Transverse colon (tissue), 4 donors: Measurements from ENCODE around the gene NRP1. TPM values are rescaled to one million over a fixed set of nuclear protein-coding genes. Genes with fewer than 3 reads are reported as not detected.

ENCODE experiments used
- DNase-seq: peaks from one replicate; pipeline ENCODE4 v3.0.0-alpha.2; 2019
- H3K27ac ChIP-seq, 4 donors: fragments of 200-600 bp; sonication (generic); 2 replicates each; pipeline ENCODE4 v1.5.1; 2016 to 2018; ENCODE audit warnings: inconsistent platforms in 4 of 4
- H3K27me3 ChIP-seq: fragments of 200-600 bp; sonication (generic); 2 replicates; pipeline ENCODE4 v1.5.1; 2017; ENCODE audit warnings: inconsistent platforms
- H3K36me3 ChIP-seq, 4 donors: fragments of 200-600 bp; sonication (generic); 2 replicates each; pipeline ENCODE4 v1.5.1; 2017 to 2019; ENCODE audit warnings: inconsistent platforms in 4 of 4
- H3K4me1 ChIP-seq, 4 donors: fragments of 200-600 bp; sonication (generic); 2 replicates each; pipeline ENCODE4 v1.5.1; 2017 to 2020; ENCODE audit warnings: inconsistent platforms in 4 of 4
- H3K4me3 ChIP-seq, 4 donors: fragments of 200-600 bp; sonication (generic); 1 replicate in 1 of 4; 2 replicates in 3 of 4; pipeline versions ENCODE4 v1.5.1 to v1.6.1; 2017 to 2019; ENCODE audit warnings: inconsistent platforms in 4 of 4
- H3K9me3 ChIP-seq, 2 donors: fragments of 200-600 bp; sonication (generic); 2 replicates each; pipeline ENCODE4 v1.5.1; 2017 to 2019; ENCODE audit warnings: inconsistent platforms in 2 of 2
- EP300 ChIP-seq: sonication (generic); formaldehyde crosslinking; IDR thresholded peaks from one replicate; pipeline ENCODE4 v1.6.1; 2017; ENCODE audit warnings: antibody characterized with exemption, low read depth
- POLR2A ChIP-seq: fragments of 450-650 bp; IDR thresholded peaks from one replicate; pipeline ENCODE4 v1.6.1; 2016; ENCODE audit warnings: antibody characterized with exemption, mild to moderate bottlenecking, moderate library complexity
- POLR2AphosphoS5 ChIP-seq, 3 donors: sonication (generic); formaldehyde crosslinking; IDR thresholded peaks; one replicate each; pipeline ENCODE4 v1.6.1; 2016; ENCODE audit warnings: antibody characterized with exemption in 3 of 3
- WGBS, 2 donors: methylation state at CpG; one replicate each; pipeline ENCODE4 v1.1.5; 2018; ENCODE audit warnings: low coverage in 1 of 2; 5-methylcytosine and 5-hydroxymethylcytosine counted together
- in situ Hi-C, 4 donors: fragments of 200-750 bp; cut with MboI; loops; one replicate each; pipeline versions ENCODE4 v1.15.0 to v1.15.1; 2017; ENCODE audit warnings: low sequenced_read_pairs in 3 of 4, low pct_ligation_motif_present in 1 of 4, low pct_unique_long_range_greater_than_20kb in 1 of 4
- intact Hi-C: fragments of 100-400 bp; cut with DNase I; formaldehyde crosslinking; loops from one replicate; pipeline ENCODE4 v1.15.1; 2023; ENCODE audit warnings: low total_unique reads
- total RNA-seq, 4 donors: library from RNA; depleted of rRNA; stranded (reverse); fragments of >200 nt; gene quantifications; one replicate each; pipeline ENCODE4 v1.1.0, GENCODE V29; 2016
- TF ChIP-seq, protein P1 (sequence below), 5 experiments: fragments of 200-600 bp in 3 of 5; fragments of 450-650 bp in 2 of 5; sonication (generic) in 3 of 5; IDR thresholded peaks; 1 replicate in 2 of 5; 2 replicates in 3 of 5; pipeline ENCODE4 v1.5.1; 2016 to 2017; ENCODE audit warnings: antibody characterized with exemption in 5 of 5, inconsistent platforms in 3 of 5, mild to moderate bottlenecking in 2 of 5, moderate library complexity in 1 of 5

NRP1 gene
- total RNA-seq, 4 donors from 2014 or later = 14.1 to 35.5 (median 19.5) TPM

GRCh38 chr10:33136271-33136670 is 198.2 kb downstream of the NRP1 start:
- DNase-seq = no peak
- intact Hi-C loops (no loop called here), in situ Hi-C loops (no loop called here)
- no peak overlapping the region for H3K27ac ChIP-seq
- no peaks in the 10 kb centered on the region for H3K36me3 ChIP-seq
- TF ChIP-seq EP300 (no peak), POLR2A (no peak)
- TF ChIP-seq, protein P1, sequence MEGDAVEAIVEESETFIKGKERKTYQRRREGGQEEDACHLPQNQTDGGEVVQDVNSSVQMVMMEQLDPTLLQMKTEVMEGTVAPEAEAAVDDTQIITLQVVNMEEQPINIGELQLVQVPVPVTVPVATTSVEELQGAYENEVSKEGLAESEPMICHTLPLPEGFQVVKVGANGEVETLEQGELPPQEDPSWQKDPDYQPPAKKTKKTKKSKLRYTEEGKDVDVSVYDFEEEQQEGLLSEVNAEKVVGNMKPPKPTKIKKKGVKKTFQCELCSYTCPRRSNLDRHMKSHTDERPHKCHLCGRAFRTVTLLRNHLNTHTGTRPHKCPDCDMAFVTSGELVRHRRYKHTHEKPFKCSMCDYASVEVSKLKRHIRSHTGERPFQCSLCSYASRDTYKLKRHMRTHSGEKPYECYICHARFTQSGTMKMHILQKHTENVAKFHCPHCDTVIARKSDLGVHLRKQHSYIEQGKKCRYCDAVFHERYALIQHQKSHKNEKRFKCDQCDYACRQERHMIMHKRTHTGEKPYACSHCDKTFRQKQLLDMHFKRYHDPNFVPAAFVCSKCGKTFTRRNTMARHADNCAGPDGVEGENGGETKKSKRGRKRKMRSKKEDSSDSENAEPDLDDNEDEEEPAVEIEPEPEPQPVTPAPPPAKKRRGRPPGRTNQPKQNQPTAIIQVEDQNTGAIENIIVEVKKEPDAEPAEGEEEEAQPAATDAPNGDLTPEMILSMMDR (IDR thresholded peaks at IDR 0.05) = no peak
- 46 to 80% methylated on average over 1 to 3 of the region's 3 CpGs for WGBS, 2 donors
- H3K9me3 ChIP-seq = no peaks in the 10 kb centered on the region
- peaks cover 0 to 11% (median 6%) of the 10 kb centered on the region in 4 donors for H3K4me1 ChIP-seq
- H3K27me3 ChIP-seq = no peaks in the 10 kb centered on the region
- H3K4me3 ChIP-seq = no peak overlapping the region

GRCh38 chr10:33134011-33134751 is 200.3 kb downstream of the NRP1 start:
- H3K27me3 ChIP-seq = no peaks in the 10 kb centered on the region
- intact Hi-C loops = no loop called here
- no peak overlapping the region for H3K4me3 ChIP-seq
- H3K9me3 ChIP-seq = no peaks in the 10 kb centered on the region
- TF ChIP-seq, protein P1 (IDR thresholded peaks at IDR 0.05) = no peak
- TF ChIP-seq EP300 (no peak), POLR2AphosphoS5 (IDR thresholded peaks at IDR 0.05) (peak; percentile 45 to 56 (median 53)), POLR2A (no peak)
- peak; percentile 72 for DNase-seq
- in situ Hi-C loops = no loop called here
- peaks cover 0 to 11% (median 6%) of the 10 kb centered on the region in 4 donors for H3K4me1 ChIP-seq
- peak overlapping the region; percentile 5 to 64 (median 34) for H3K27ac ChIP-seq
- WGBS, 2 donors = 53 to 55% methylated on average over 2 to 11 of the region's 11 CpGs
- no peaks in the 10 kb centered on the region for H3K36me3 ChIP-seq

GRCh38 chr10:33133557-33133956 is 200.9 kb downstream of the NRP1 start:
- Histone ChIP-seq H3K27me3 (no peaks in the 10 kb centered on the region), H3K36me3 (no peaks in the 10 kb centered on the region), H3K27ac (peak overlapping the region in 3 of 4 donors; percentile 5 to 64 (median 17)), H3K4me1 (peaks cover 0 to 11% (median 6%) of the 10 kb centered on the region in 4 donors), H3K9me3 (no peaks in the 10 kb centered on the region), H3K4me3 (no peak overlapping the region)
- no peak for DNase-seq
- TF ChIP-seq POLR2A (no peak), POLR2AphosphoS5 (IDR thresholded peaks at IDR 0.05) (no peak), EP300 (no peak)
- TF ChIP-seq, protein P1 (IDR thresholded peaks at IDR 0.05) = no peak
- intact Hi-C loops (no loop called here), in situ Hi-C loops (no loop called here)

DNA sequence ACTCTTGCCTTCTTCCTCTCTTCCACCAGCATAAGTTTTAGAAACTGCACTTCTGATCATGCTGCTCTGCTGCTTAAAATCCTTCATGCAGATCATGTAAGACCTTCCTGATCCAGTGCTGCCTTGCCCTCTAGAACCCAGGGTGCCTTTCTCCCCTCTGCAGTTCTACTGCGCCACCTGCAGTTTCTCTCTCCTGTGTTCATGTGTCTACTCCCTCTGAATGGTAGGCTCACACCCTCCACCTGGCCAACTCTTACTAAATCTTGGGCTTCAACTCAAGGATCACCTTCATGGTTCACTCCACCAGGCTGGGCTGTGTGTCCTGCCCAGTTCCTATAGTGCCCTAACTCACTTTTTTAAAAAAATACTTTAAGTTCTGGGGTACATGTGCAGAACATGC is 201.8 kb downstream of the NRP1 start:
- intact Hi-C loops = no loop called here
- DNase-seq = no peak

More for the DNA sequence above, 201.8 kb downstream of the NRP1 start:
- TF ChIP-seq, protein P1 (IDR thresholded peaks at IDR 0.05) = no peak
- TF ChIP-seq EP300 (no peak), POLR2AphosphoS5 (IDR thresholded peaks at IDR 0.05) (no peak), POLR2A (no peak)
- WGBS, 2 donors = 84% methylated on average over 1 of the region's 1 CpG; no CpG with 5 or more reads in 1 of the 2 donors
- in situ Hi-C loops = no loop called here
- Histone ChIP-seq H3K4me1 (peaks cover 0 to 11% (median 6%) of the 10 kb centered on the region in 4 donors), H3K9me3 (no peaks in the 10 kb centered on the region), H3K36me3 (no peaks in the 10 kb centered on the region), H3K4me3 (no peak overlapping the region), H3K27ac (no peak overlapping the region), H3K27me3 (no peaks in the 10 kb centered on the region)
